HL-60 (cell line): Measurements from ENCODE around the gene NRXN3.

Source experiments
- GABPA ChIP-seq: IDR thresholded peaks from 2 replicates; pipeline ENCODE4 v1.6.1; 2012; ENCODE audit warnings: low read depth
- POLR2AphosphoS5 ChIP-seq: IDR thresholded peaks from 2 replicates; pipeline ENCODE4 v1.6.1; 2012; ENCODE audit warnings: low read depth
- REST ChIP-seq: IDR thresholded peaks from 2 replicates; pipeline ENCODE4 v1.6.1; 2012; ENCODE audit warnings: low read depth; ENCODE audit not compliant: insufficient replicate concordance
- TF ChIP-seq, protein P1 (sequence below): IDR thresholded peaks from one replicate; pipeline ENCODE4 v1.5.1; 2011; ENCODE audit warnings: low read length, control low read depth, inconsistent platforms; ENCODE audit not compliant: insufficient read depth

DNA sequence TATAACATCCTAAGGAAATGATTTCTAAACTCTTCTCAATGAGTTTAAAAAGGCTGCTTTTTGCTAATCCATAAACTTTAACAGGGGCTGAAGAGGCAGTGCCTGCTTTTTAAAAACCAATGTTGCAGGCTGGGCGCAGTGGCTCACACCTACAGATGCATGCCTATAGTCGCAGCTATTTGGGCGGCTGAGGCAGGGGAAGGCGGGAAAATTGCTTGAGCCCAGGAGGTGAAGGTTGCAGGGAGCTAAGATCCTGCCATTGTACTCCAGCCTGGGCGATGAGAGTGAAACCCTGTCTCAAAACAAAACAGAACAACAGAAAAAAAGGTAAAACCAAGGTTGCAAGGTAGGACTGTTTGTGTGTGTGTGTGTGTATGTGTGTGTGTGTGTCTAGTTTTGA, 1509.9 kb downstream of the NRXN3 start:
- TF ChIP-seq, protein P1, sequence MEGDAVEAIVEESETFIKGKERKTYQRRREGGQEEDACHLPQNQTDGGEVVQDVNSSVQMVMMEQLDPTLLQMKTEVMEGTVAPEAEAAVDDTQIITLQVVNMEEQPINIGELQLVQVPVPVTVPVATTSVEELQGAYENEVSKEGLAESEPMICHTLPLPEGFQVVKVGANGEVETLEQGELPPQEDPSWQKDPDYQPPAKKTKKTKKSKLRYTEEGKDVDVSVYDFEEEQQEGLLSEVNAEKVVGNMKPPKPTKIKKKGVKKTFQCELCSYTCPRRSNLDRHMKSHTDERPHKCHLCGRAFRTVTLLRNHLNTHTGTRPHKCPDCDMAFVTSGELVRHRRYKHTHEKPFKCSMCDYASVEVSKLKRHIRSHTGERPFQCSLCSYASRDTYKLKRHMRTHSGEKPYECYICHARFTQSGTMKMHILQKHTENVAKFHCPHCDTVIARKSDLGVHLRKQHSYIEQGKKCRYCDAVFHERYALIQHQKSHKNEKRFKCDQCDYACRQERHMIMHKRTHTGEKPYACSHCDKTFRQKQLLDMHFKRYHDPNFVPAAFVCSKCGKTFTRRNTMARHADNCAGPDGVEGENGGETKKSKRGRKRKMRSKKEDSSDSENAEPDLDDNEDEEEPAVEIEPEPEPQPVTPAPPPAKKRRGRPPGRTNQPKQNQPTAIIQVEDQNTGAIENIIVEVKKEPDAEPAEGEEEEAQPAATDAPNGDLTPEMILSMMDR = no peak
- TF ChIP-seq POLR2AphosphoS5 = no peak
- no peak for TF ChIP-seq REST
- no peak for TF ChIP-seq GABPA
